HG03442 (cell line): Measurements from ENCODE around the gene SCN11A.

ENCODE experiments used
- ATAC-seq: cut with Tn5 transposase; IDR thresholded peaks from one replicate; pipeline ENCODE4 v1.9.1; 2021; ENCODE audit warnings: mild to moderate bottlenecking, moderate library complexity; ENCODE audit not compliant: unreplicated experiment

The SCN11A gene

DNA sequence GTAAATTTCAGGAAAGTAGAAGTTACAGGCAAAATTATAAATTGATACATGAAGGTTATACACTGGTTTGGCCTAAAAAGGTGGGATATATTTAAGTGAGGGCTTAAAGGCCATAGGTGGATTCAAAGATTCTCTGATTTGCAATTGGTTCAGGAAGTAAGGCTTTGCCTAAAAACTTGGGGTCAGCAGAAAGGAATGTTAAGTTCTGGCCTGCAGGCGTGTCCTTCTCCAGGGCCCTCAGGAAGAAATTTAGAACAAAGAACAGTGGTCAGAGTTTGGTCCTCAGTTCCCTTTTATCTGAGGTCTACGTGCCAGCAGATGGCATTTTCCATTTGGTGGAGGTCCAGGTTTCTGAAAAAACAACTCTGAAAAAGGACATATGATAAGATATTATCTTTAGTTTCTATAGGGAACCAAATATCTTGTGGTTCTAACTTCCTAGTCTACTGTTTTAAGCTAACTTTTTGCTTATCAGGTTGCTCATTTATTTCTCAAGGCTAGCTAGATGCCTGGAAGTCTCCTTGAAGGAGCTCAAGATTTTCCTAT, 40.5 kb downstream of the SCN11A start:
- no peak for ATAC-seq

DNA sequence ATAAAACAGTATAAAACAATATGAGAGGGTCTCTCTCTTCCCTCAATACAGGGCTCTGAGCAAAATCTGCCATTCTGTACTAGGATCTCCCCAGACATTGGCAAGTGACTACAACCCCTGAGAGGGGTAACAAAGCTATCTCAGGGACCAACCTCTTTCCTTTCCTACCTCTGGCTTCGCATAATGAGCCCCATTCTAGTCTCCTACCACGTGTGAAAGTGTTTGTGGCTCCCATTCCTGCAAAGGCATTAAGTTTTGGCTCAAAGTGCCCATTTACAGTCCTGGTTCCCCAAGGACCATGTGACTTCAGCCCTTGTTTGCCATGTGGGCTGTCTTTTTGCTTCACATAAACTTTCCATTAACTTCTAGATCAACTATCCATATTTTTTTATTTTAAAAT, 46.4 kb downstream of the SCN11A start:
- no peak for ATAC-seq
